IMR-90 (cell line): Measurements from ENCODE around the gene OPN1LW. TPM values are rescaled to one million over a fixed set of nuclear protein-coding genes. Genes with fewer than 3 reads are reported as not detected.

Source experiments
- ATAC-seq: fragments of 200-7000 bp; cut with Tn5 transposase; 2 replicates; pipeline ENCODE4 v1.9.1; 2020; ENCODE audit warnings: low read depth, mild to moderate bottlenecking, moderate library complexity
- BruUV-seq: library from RNA; stranded (reverse); fragments of 400-500 nt; replicated peaks from 2 replicates; lab custom pipeline; 2021; lab: Mats Ljungman, UMichigan
- CTCF ChIA-PET: fragments of 300-600 bp; formaldehyde crosslinking; extraction: SDS; loops from one replicate; lab custom pipeline; 2021; ENCODE audit warnings: antibody characterized with exemption; lab: Yijun Ruan, JAX
- POLR2A ChIA-PET: fragments of 300-600 bp; sonication (Branson Sonifier 250); formaldehyde crosslinking; loops from one replicate; lab custom pipeline; 2022; ENCODE audit warnings: antibody characterized with exemption; ENCODE audit not compliant: unreplicated experiment; lab: Charles Lee
- DNase-seq: peaks from one replicate; pipeline ENCODE4 v3.0.0; 2013
- H2AFZ ChIP-seq: replicated peaks from 2 replicates; pipeline ENCODE3; 2013; ENCODE audit warnings: low read length, mild to moderate bottlenecking; ENCODE audit not compliant: poor library complexity
- H2AK5ac ChIP-seq: 2 replicates; pipeline ENCODE4 v1.6.1; 2013; ENCODE audit warnings: low read depth, low read length, inconsistent platforms
- H2AK9ac ChIP-seq: replicated peaks from 2 replicates; pipeline ENCODE3; 2013; ENCODE audit warnings: mild to moderate bottlenecking, low read depth, low read length, moderate library complexity; ENCODE audit not compliant: poor library complexity
- H2BK120ac ChIP-seq: 2 replicates; pipeline ENCODE4 v1.6.1; 2013; ENCODE audit warnings: low read depth, low read length, inconsistent platforms
- H2BK15ac ChIP-seq: 3 replicates; pipeline ENCODE4 v1.6.1; 2013; ENCODE audit warnings: low read depth, low read length, inconsistent platforms
- H2BK20ac ChIP-seq: 2 replicates; pipeline ENCODE4 v1.6.1; 2013; ENCODE audit warnings: low read depth, mild to moderate bottlenecking, inconsistent platforms, low read length, moderate library complexity
- H2BK5ac ChIP-seq: 2 replicates; pipeline ENCODE4 v1.6.1; 2013; ENCODE audit warnings: mild to moderate bottlenecking, low read depth, low read length, inconsistent platforms; ENCODE audit not compliant: poor library complexity, severe bottlenecking
- H3K14ac ChIP-seq: replicated peaks from 2 replicates; pipeline ENCODE4 v1.6.1; 2013; ENCODE audit warnings: low read depth, low read length, inconsistent platforms
- H3K18ac ChIP-seq: 2 replicates; pipeline ENCODE4 v1.6.1; 2013; ENCODE audit warnings: low read depth, low read length, control low read depth
- H3K23ac ChIP-seq: 2 replicates; pipeline ENCODE4 v1.6.1; 2013; ENCODE audit warnings: low read depth, low read length, inconsistent platforms
- H3K27ac ChIP-seq: 2 replicates; pipeline ENCODE4 v1.5.1; 2013; ENCODE audit warnings: mild to moderate bottlenecking, control low read depth, low read length; ENCODE audit not compliant: insufficient read depth
- H3K27me3 ChIP-seq: 2 replicates; pipeline ENCODE4 v1.6.1; 2013; ENCODE audit warnings: low read length; ENCODE audit not compliant: control insufficient read depth, insufficient read depth
- H3K36me3 ChIP-seq: 2 replicates; pipeline ENCODE4 v1.6.1; 2013; ENCODE audit warnings: low read length, mixed read lengths; ENCODE audit not compliant: control insufficient read depth, insufficient read depth
- H3K4ac ChIP-seq: 2 replicates; pipeline ENCODE4 v1.6.1; 2013; ENCODE audit warnings: low read depth, low read length, inconsistent platforms
- H3K4me1 ChIP-seq: 2 replicates; pipeline ENCODE4 v1.6.1; 2013; ENCODE audit warnings: low read length, mixed read lengths; ENCODE audit not compliant: control insufficient read depth, insufficient read depth
- H3K4me2 ChIP-seq: 2 replicates; pipeline ENCODE4 v1.6.1; 2013; ENCODE audit warnings: low read depth, mild to moderate bottlenecking, control low read depth, low read length, moderate library complexity
- H3K4me3 ChIP-seq: 2 replicates; pipeline ENCODE4 v1.5.1; 2013; ENCODE audit warnings: low read depth, mild to moderate bottlenecking, control low read depth, low read length, moderate library complexity; ENCODE audit not compliant: insufficient read depth
- H3K56ac ChIP-seq: 2 replicates; pipeline ENCODE4 v1.6.1; 2013; ENCODE audit warnings: low read length, inconsistent platforms; ENCODE audit not compliant: insufficient read depth; ENCODE audit errors: extremely low read depth
- H3K79me1 ChIP-seq, 2 experiments: 2 replicates each; pipeline ENCODE4 v1.6.1; 2013; ENCODE audit warnings: low read length in 2 of 2, inconsistent platforms in 1 of 2, low read depth in 1 of 2
- H3K9ac ChIP-seq: 2 replicates; pipeline ENCODE4 v1.6.1; 2013; ENCODE audit warnings: low read depth, low read length, control low read depth
- H3K9me1 ChIP-seq: 2 replicates; pipeline ENCODE4 v1.6.1; 2013; ENCODE audit warnings: low read length, inconsistent platforms; ENCODE audit not compliant: insufficient read depth
- H3K9me3 ChIP-seq: 2 replicates; pipeline ENCODE4 v1.6.1; 2013; ENCODE audit warnings: low read length; ENCODE audit not compliant: control insufficient read depth, insufficient read depth
- H4K20me1 ChIP-seq: 2 replicates; pipeline ENCODE4 v1.6.1; 2013; ENCODE audit warnings: low read length, inconsistent platforms; ENCODE audit not compliant: insufficient read depth
- H4K5ac ChIP-seq: 2 replicates; pipeline ENCODE4 v1.6.1; 2013; ENCODE audit warnings: mild to moderate bottlenecking, low read depth, low read length, control low read depth
- H4K8ac ChIP-seq, 2 experiments: 2 replicates each; pipeline ENCODE4 v1.6.1; 2013; ENCODE audit warnings: low read depth in 2 of 2, low read length in 2 of 2, control low read depth in 1 of 2, inconsistent platforms in 1 of 2
- H4K91ac ChIP-seq: 2 replicates; pipeline ENCODE4 v1.6.1; 2013; ENCODE audit warnings: low read depth, low read length, inconsistent platforms; ENCODE audit not compliant: insufficient read depth
- BHLHE40 ChIP-seq: fragments of 150-350 bp; IDR thresholded peaks from 2 replicates; pipeline ENCODE4 v1.6.1; 2016; ENCODE audit warnings: mild to moderate bottlenecking, low read depth, low read length
- CEBPB ChIP-seq: IDR thresholded peaks from 2 replicates; pipeline ENCODE4 v1.6.1; 2012; ENCODE audit warnings: low read depth, low read length, improper control_type of control experiment
- CTCF ChIP-seq: conservative IDR thresholded peaks from 2 replicates; pipeline ENCODE4 v1.5.1; 2012; ENCODE audit warnings: mild to moderate bottlenecking, low read depth, low read length, improper control_type of control experiment
- ELK1 ChIP-seq: fragments of 150-350 bp; IDR thresholded peaks from 2 replicates; pipeline ENCODE4 v1.6.1; 2016; ENCODE audit warnings: low read depth, mild to moderate bottlenecking, low read length, moderate library complexity, borderline replicate concordance
- FOS ChIP-seq: fragments of 150-350 bp; IDR thresholded peaks from 2 replicates; pipeline ENCODE4 v1.6.1; 2016; ENCODE audit warnings: low read depth, low read length
- MAFK ChIP-seq: IDR thresholded peaks from 2 replicates; pipeline ENCODE4 v1.6.1; 2012; ENCODE audit warnings: low read depth, low read length, improper control_type of control experiment
- MXI1 ChIP-seq: IDR thresholded peaks from 2 replicates; pipeline ENCODE4 v1.6.1; 2012; ENCODE audit warnings: low read depth, mild to moderate bottlenecking, low read length, moderate library complexity, borderline replicate concordance
- NFE2L2 ChIP-seq: fragments of 150-350 bp; IDR thresholded peaks from 2 replicates; pipeline ENCODE4 v1.6.1; 2016; ENCODE audit warnings: low read depth, mild to moderate bottlenecking, low read length
- POLR2A ChIP-seq: IDR thresholded peaks from 2 replicates; pipeline ENCODE4 v1.6.1; 2012; ENCODE audit warnings: mild to moderate bottlenecking, low read depth, low read length
- RAD21 ChIP-seq: IDR thresholded peaks from 2 replicates; pipeline ENCODE4 v1.6.1; 2012; ENCODE audit warnings: low read length, improper control_type of control experiment
- RFX5 ChIP-seq: IDR thresholded peaks from 2 replicates; pipeline ENCODE4 v1.8.0; 2012; ENCODE audit warnings: low read depth, mild to moderate bottlenecking, low read length, moderate library complexity
- SMC3 ChIP-seq: fragments of 150-350 bp; IDR thresholded peaks from 2 replicates; pipeline ENCODE4 v1.6.1; 2016; ENCODE audit warnings: low read depth, mild to moderate bottlenecking, antibody characterized with exemption, low read length, moderate library complexity
- USF2 ChIP-seq: fragments of 150-350 bp; IDR thresholded peaks from 2 replicates; pipeline ENCODE4 v1.6.1; 2017; ENCODE audit warnings: mild to moderate bottlenecking, antibody characterized with exemption, low read length, low read depth
- WGBS, 2 experiments: methylation state at CpG; one replicate each; pipeline versions ENCODE4 v1.1.5 to v1.1.7; 2013; ENCODE audit warnings: missing lambda C conversion rate in 2 of 2; ENCODE audit not compliant: insufficient read length in 1 of 2; ENCODE audit errors: extremely low coverage in 2 of 2; 5-methylcytosine and 5-hydroxymethylcytosine counted together
- dilution Hi-C: fragments of 300-500 bp; cut with HindIII; formaldehyde crosslinking; loops from one replicate; pipeline ENCODE4 v1.14.3; 2018; ENCODE audit warnings: low sequenced_read_pairs; ENCODE audit not compliant: unreplicated experiment
- in situ Hi-C: fragments of 300-500 bp; cut with MboI; formaldehyde crosslinking; loops from 3 replicates; pipeline ENCODE4 v1.14.3; 2019; ENCODE audit warnings: low sequenced_read_pairs, inconsistent platforms, mixed read lengths
- intact Hi-C: fragments of 100-400 bp; cut with micrococcal nuclease; formaldehyde crosslinking; loops from 2 replicates; pipeline ENCODE4 v1.10.0; 2022
- polyA plus RNA-seq, 3 experiments: library from polyadenylated mRNA; depleted of rRNA; stranded (reverse); fragments of >200 nt; gene quantifications; 2 replicates each; pipeline ENCODE4 v1.2.3, GENCODE V29; 2012; ENCODE audit warnings: low replicate concordance in 1 of 3
- total RNA-seq: library from RNA; depleted of rRNA; stranded (reverse); fragments of >200 nt; gene quantifications from 2 replicates; pipeline ENCODE4 v1.2.3, GENCODE V29; 2012

OPN1LW gene
- total and polyA plus RNA-seq, 2 of the 4 experiments (the other 2 are of a cell fraction) = not detected

GRCh38 chrX:154096140-154097002 lies 47.7 kb upstream of the OPN1LW start:
- intact Hi-C loops = loop anchor here (2.0 to 5.0 kb wide), 2 partner anchors 14 to 49 kb away; no protein-coding TSS in a partner anchor
- H3K18ac ChIP-seq = no peak overlapping the region
- peak overlapping the region; percentile 2 for H2BK5ac ChIP-seq
- peak overlapping the region; percentile 67; the same call in 1 of the 2 replicates for H3K23ac ChIP-seq
- dilution Hi-C loops = no loop called here
- peak overlapping the region; percentile 95 for H3K4me2 ChIP-seq
- WGBS, 2 experiments = 47% methylated on average over 13 of the region's 31 CpGs; no CpG with 5 or more reads in 1 of the 2 experiments
- peak; percentile 43 for DNase-seq
- H2AK9ac ChIP-seq = peak overlapping the region; percentile 73
- ChIA-PET POLR2A (interaction anchor here (0.6 kb wide), 1 partner anchor 19 kb away, joined by 3 read pairs; no protein-coding TSS in a partner anchor), CTCF (interaction anchor here (0.5 kb wide), 1 partner anchor 45 kb away, joined by 3 read pairs; no protein-coding TSS in a partner anchor)
- H2BK20ac ChIP-seq = no peak overlapping the region
- H4K91ac ChIP-seq = peak overlapping the region; percentile 38; the same call in 1 of the 2 replicates
- H3K36me3 ChIP-seq = peaks cover 3% of the 10 kb centered on the region; the same call in 1 of the 2 replicates
- H4K8ac ChIP-seq = no peak overlapping the region
- in situ Hi-C loops = no loop called here
- H3K27ac ChIP-seq = peak overlapping the region; percentile 69
- peak overlapping the region; percentile 55 for H3K9ac ChIP-seq
- H3K9me3 ChIP-seq = no peaks in the 10 kb centered on the region
- H2AK5ac ChIP-seq = peak overlapping the region; percentile 4; the same call in 1 of the 2 replicates
- peaks cover 5% of the 10 kb centered on the region for H3K4me1 ChIP-seq
- no peak overlapping the region for H2BK15ac ChIP-seq
- ATAC-seq = 0 out of 2 replicates have a peak, but pooled peaks have one; percentile 1
- peak overlapping the region; percentile 88 for H3K4me3 ChIP-seq
- BruUV-seq = no TSS peak
- H4K20me1 ChIP-seq = peaks cover 51% of the 10 kb centered on the region
- peak overlapping the region; percentile 73 for H2AFZ ChIP-seq
- no peak overlapping the region for H2BK120ac ChIP-seq
- H3K4ac ChIP-seq = peak overlapping the region; percentile 15
- peaks cover 12% of the 10 kb centered on the region; the same call in 1 of the 2 replicates for H3K9me1 ChIP-seq
- peak overlapping the region; percentile 7; the same call in 1 of the 2 replicates for H3K14ac ChIP-seq
- peaks cover 2% of the 10 kb centered on the region; the same call in 1 of the 2 replicates for H3K27me3 ChIP-seq
- peak overlapping the region; percentile 32; the same call in 1 of the 2 replicates for H3K56ac ChIP-seq
- no peak overlapping the region for H4K5ac ChIP-seq
- H3K79me1 ChIP-seq = peaks cover 0 to 30% of the 10 kb centered on the region in 2 experiments; a peak in 1 of 4 replicates
- TF ChIP-seq MXI1 = no peak
- no peak for TF ChIP-seq USF2
- no peak for TF ChIP-seq POLR2A
- TF ChIP-seq CTCF = no peak
- no peak for TF ChIP-seq BHLHE40
- TF ChIP-seq SMC3 = no peak
- TF ChIP-seq RFX5 = no peak
- no peak for TF ChIP-seq NFE2L2
- no peak for TF ChIP-seq CEBPB
- no peak for TF ChIP-seq ELK1
- TF ChIP-seq FOS = no peak
- no peak for TF ChIP-seq RAD21
- no peak for TF ChIP-seq MAFK
